Neural progenitor cell (in vitro differentiated cells): ENCODE data around the gene TRMT44.

ENCODE experiments used
- CTCF ChIP-seq: fragments of 200-600 bp; sonication (generic); IDR thresholded peaks from 2 replicates; pipeline ENCODE4 v1.5.1; 2017; ENCODE audit warnings: antibody characterized with exemption, mild to moderate bottlenecking
- EZH2 ChIP-seq: fragments of 200-600 bp; sonication (generic); IDR thresholded peaks from 2 replicates; pipeline ENCODE4 v1.6.1; 2017; ENCODE audit warnings: antibody characterized with exemption, mild to moderate bottlenecking, moderate library complexity
- EZH2phosphoT487 ChIP-seq: fragments of 200-600 bp; sonication (generic); IDR thresholded peaks from 2 replicates; pipeline ENCODE4 v1.6.1; 2017; ENCODE audit warnings: antibody characterized with exemption

- TF ChIP-seq CTCF (no peak), EZH2 (no peak), EZH2phosphoT487 (no peak)
Observed at GRCh38 chr4:8442596-8443358, 2.2 kb downstream of the TRMT44 start.
